Activated CD4-positive, CD25-positive, alpha-beta regulatory T cell treated with anti-CD3 and anti-CD28 coated beads, Interleukin-2, amount 50 U/mL, for 16 hours (primary cell): ENCODE measurements around the gene CENPS.
"Not testable (repeated sequence)": the region's sequence is repeated elsewhere in the genome, so short reads cannot be mapped to it uniquely, and the experiment has no call there.

ENCODE experiments used
- DNase-seq: peaks from one replicate; pipeline ENCODE4 v3.0.0-alpha.2; 2020; ENCODE audit warnings: low read depth, low spot score

CENPS gene

GRCh38 chr1:10430216-10431069 lies at the start of gene CENPS:
Gene CENPS (plus strand): TSS chr1:10430433. CDS start chr1:10430518, 85 bp downstream.
- DNase-seq, result peak; percentile 81

DNA sequence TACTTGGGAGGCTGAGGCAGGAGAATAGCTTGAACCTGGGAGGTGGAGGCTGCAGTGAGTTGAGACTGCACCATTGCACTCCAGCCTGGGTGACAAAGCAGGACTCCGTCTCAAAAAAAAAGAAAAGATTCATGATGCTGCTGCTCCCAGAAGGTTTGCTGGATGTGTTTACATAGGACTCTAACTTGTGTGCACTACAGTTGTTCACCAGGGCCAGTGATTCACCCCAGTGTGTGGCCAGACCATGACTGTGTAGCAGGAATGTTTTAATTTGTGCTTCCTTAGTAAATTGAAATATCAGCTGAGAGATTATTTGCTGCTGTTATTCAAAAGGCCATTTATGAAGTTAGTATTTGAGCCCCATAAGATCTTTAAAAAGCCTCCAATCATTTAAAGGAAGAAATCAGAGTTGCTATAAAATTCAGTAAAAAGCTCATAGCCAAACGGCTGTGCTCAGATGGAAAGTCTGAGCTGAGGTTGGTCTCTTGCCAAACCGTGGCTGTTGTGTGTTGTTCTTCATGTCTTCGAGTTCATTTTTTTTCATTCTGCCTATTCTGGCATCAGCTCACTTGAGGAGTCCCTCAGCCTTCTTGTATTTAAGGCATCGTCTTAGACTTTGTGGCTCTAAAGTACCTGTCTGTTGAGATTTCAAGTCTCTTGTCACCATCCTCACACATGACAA lies 49.5 kb upstream of the CENPS start:
- no peak for DNase-seq

DNA sequence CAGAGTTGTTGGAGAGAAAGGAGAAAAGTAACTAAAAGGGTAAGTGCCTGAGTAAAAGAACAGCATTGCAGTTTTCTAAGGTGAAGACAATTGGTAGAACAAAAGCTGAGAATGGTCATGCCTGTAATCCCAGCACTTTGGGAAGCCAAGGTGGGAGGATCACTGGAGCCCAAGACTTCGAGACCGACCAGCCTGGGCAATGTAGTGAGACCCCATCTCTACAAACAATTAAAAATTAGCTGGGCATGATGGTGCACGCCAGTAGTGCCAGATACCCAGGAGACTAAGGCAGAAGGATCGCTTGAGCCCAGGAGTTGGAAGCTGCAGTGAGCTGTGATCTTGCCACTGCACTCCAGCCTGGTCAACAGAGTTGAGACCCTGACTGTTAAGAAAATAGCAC lies 46.6 kb upstream of the CENPS start:
- no peak for DNase-seq

DNA sequence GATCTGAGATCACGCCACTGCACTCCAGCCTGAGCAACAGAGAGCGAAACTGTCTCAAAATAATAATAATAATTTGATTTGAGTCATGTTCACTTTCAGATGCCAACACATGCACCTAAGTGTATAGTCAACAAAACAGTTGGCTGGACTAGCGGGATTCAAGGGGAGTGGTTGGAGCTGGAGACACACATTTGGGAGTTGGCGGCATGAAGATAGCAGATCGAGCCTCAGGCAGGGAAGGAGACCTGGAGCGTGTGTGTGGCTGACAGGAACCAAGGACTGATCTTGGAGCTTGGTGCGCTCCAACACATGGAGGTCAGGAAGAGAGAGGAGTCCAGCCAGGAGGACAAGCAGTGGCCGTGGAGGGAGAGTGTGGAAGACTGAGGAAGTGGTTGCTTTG lies 46.0 kb upstream of the CENPS start:
- DNase-seq, result no peak

DNA sequence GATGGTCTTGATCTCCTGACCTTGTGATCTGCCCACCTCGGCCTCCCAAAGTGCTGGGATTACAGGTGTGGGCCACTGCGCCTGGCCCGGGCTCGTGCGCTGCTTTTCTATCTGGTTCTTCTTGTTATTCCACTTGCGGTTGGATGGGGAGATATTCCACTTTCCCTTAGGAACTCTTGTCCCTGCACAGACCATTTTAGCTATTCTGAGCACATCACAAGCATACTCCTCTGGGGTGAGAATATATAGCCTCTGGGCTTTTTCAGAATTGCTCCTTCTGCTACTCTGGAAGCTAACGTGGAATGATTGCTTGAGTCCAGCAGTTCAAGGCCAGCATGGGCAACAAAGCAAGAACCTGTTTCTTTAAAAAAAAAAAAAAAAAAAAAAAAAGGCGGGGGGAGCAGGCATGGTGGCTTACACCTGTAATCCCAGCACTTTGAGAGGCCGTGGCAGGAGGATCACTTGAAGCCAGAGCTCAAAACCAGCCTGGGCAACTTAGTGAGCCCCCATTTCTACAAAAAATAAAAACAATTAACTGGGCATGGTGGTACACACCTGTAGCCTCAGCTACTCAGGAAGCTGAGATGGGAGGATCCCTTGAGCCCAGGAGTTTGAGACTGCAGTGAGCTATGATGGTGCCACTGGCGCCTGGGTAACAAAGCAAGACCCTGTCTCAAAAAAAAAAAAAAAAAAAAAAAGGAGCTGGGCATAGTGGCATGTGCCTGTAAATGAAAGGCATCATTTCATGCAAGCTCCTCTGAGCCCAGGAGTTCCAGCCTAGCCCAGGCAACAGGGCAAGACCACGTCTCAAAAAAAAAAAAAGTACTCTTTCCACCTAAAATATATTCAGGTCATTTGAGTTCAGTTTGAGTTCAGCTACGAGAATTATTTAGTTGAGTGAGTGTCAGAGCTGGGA lies 43.2 kb upstream of the CENPS start:
- no peak for DNase-seq

- no peak for DNase-seq
Observed at GRCh38 chr1:10387677-10388386, 42.4 kb upstream of the CENPS start.

DNA sequence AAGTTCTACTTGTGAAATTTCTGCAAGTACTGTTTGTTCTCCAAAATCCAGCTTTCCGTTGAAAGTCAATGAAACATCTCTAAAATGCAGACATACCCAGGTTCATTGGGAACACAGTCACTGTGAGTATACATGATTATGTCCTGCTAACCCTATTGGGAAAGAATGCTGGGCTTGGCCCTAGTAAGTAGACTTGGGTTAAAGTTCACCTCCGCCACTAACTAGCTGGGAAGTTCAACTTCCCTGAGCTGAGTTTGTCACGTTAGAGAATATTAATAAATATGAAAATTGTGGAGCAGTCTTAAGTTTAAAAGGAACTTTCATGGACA lies 41.9 kb upstream of the CENPS start:
- DNase-seq, result no peak

- DNase-seq, result no peak
Observed at GRCh38 chr1:10389271-10389973, 40.8 kb upstream of the CENPS start.

DNA sequence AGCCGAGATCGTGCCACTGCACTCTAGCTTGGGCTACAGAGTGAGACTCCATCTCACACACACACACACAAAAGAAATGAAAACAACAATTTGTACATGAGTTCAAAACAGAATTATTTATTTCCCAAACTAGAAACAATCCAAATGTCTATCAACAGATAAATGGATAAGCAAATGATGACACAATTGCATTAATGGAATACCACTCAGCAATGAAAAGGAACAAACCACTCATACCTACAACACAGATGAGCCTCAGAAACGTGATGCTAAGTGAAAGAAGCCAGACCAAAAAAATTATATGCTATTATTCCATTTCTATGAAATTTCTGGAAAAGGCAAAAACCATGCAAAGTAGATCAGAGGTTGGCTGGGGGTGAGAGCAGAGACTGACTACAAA lies 33.4 kb upstream of the CENPS start:
- no peak for DNase-seq

DNA sequence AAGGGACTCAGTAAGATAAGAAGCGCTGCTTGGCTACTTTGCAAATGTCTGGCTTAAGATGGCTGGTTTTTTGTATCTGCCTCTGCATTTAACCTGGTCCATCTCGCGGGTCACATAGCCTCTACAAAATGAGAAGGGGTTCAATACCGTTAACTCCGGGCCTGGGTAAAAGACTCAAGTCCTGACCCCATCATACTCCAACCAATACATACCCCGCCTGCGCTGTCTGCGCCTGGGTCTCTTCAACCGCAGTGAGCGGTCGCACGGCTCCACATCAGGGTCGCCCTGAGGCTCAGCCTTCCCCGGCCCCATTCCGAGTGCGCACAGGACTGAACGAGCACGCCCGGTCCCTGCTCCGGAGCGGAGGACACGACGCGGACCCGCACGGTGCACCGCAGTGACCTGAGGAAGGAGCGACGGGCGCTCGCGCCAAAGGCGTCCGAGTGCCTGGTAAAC lies 31.9 kb upstream of the CENPS start:
- no peak for DNase-seq

DNA sequence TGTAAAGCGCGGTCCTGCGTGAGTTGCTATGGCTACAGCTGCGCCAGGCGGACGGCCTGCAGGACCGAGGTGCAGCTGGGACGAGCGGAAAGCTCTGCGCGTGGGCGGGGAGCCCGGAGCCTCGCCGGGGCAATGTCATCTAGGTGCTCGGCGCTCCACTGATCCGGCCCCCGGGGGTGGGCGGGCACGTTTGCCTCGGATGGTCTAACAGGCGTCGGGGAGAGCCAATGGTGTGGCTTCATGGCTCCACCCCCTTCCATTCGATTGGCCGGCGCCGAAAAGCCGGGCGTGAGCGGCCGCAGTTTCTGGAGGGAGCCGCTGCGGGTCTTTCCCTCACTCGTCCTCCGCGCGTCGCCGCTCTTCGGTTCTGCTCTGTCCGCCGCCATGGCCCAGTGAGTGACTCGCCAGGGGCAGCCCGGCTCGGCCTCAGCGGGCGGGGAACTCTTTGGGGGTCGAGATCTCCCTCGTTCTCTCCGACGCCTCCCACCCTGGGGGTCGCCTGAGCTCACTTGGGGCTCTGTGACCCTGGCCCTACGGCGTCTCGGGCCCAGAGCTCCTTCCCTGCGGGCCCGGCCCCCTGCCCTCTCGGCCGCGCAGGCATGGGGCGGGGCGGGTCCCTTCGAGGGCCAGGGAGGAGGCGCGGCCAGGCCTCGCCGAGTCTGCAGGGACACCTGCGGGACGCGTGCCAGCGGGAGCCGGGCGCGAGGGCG lies 31.3 kb upstream of the CENPS start, which contains the start of gene PGD:
Gene PGD, plus strand, starts transcription at position 331 of the 710 bp plus-strand sequence. Its CDS starts 54 bp downstream, at position 385.
- peak; percentile 93 for DNase-seq

DNA sequence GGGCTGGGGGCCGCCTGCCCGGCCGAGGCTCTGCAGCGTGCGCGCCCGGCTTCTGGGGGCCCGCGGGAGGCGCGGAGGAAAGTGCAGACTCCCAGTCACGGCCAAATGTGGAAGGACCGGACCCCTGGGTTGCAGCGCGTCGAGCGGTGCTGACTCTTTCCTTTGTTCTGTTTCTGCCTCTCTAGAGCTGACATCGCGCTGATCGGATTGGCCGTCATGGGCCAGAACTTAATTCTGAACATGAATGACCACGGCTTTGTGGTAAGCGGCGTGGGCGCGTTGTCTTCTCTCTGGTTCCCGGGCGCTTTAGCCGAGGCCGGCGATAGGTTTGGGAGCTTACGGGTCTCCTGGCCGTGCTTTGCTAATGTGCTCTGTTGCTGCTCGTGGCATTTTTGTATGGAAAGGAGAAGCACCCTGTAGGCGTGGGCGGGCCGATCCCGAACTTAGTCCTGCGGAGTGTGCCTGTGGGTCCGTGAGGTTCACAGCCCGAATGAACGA lies 30.7 kb upstream of the CENPS start:
- no peak for DNase-seq

- DNase-seq, result no peak
Observed at GRCh38 chr1:10400013-10400412, 30.2 kb upstream of the CENPS start.

- no peak for DNase-seq
Observed at GRCh38 chr1:10401281-10401680, 29.0 kb upstream of the CENPS start.

- no peak for DNase-seq
Observed at GRCh38 chr1:10402729-10403274, 27.4 kb upstream of the CENPS start.

GRCh38 chr1:10407201-10407600 lies 23.0 kb upstream of the CENPS start:
- no peak for DNase-seq

DNA sequence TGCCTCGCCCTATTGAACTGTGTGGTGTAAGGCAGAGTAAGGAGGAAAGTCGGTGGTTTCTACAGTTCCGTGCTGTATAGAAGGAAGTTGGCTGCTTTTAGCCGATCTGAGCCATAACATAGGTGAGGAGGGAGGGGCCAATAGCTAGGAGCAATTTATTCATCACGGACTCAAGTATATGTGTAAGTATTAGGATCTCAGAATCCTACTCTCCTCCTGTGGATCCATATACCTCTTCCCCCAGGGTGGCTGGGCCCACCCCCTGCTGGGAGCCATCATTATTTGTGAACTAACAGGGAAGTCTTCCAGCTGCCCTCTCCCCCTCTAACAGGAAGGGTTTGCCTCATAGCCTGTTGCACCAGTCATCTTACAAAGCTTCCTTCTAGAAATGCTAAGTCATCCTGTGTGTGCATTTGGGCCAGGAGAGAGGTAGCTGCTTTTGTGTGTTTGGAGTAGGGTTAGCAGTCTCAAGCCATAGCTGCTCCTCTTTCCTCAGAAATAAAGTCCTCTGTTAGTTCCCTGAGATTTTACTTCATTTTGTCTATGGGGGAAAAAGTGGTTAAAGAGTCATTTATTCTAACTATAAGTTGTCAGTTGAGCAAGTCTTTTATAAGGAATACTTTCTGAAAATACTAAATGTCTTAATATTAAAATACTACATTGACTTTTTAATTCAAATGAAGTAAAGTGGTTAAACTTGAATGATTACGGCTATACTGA lies 14.9 kb upstream of the CENPS start:
- DNase-seq, result no peak

- DNase-seq, result not testable (repeated sequence)
Observed at GRCh38 chr1:10415967-10416366, 14.3 kb upstream of the CENPS start.

DNA sequence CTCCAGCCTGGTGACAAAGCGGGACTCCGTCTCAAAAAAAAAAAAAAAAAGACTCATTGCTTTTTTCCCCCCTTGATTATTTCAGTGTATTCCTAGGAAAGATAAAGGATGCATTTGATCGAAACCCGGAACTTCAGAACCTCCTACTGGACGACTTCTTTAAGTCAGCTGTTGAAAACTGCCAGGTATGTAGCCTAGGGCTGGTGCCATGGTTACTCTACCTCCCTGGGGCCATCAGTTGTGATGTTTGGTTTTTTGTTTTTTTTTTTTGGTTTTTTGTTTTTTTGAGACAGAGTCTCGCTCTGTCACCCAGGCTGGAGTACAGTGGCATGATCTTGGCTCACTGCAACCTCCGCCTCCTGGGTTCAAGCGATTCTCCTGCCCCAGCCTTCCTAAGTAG lies 11.5 kb upstream of the CENPS start:
- DNase-seq, result not testable (repeated sequence)
